Measurements from ENCODE around the gene NLGN1.

DNA sequence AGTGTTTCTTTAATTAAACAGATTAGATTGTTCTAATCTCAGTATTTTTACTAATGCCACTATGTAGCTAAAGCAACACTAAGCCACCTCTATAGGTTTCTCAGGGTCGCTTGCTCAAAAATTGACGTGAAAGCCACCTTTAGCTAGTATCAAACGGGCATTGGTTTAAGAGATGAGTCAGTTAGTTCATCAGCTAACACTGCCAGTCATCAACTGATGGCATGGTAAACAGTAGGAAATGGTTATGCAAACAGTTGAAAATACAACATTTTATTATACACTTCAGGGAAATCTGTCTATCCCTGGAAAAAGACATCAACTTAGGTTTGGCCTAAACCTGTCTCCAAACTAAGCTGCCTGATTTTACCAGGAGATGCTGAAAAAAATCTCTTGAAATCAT, 879.3 kb downstream of the NLGN1 start:
- TF ChIP-seq TAF1 (IDR thresholded peaks at IDR 0.05; ENCODE audit: borderline replicate concordance, low read depth, low read length) (no peak), POLR2A (IDR thresholded peaks at IDR 0.05; ENCODE audit: low read depth, low read length) (no peak), POLR2AphosphoS5 (IDR thresholded peaks at IDR 0.05; ENCODE audit: low read depth, low read length) (no peak)

Measured in GM12892 (cell line).